DMS53 (cell line): ENCODE measurements around the gene TMPRSS2.

Experiments used
- DNase-seq: peaks from one replicate; lab custom pipeline; 2025; lab: John Stamatoyannopoulos, UW

TMPRSS2 gene

DNA sequence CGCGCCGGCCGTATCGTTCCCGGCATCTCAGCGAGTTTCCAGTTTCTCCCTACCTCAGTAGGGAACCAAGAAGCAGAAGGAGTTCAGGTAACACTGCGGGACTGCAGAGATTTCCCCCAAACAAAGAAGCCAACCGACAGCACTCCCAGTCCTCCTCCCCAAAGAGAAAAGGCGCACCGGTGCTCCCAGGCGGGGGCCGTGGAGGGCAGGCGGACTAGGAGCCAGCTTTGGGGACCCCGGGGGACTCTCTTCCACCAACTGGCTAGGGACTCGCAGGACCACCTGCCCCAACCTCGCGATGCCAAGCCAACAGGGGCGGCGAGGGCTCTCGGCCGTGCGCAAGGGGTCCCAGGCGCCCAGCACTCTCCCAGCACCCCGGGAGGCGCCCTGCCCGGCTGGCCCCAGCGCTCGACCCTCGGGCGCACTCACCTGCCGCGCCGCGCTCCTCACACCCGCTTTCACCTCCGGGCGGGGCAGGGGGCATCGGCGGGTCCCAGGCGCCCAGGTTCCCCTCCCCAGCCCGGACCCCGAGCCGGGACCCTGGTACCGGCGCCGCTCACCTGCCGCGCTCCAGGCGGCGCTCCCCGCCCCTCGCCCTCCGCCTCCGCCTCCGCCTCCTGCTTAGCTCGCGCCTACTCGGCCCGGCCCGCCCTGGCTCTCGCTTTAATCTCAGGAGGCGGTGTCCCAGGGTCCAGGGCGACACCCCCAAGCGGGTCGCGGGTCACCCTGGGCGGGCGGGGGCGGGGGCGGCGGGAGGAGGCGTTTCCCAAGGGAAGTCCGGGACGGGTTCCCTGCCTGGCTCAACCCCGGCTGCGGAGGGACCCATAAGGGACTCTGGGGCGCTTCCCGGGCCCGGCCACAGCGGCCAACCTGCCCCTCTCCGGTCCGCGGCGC, at the start of gene TMPRSS2:
TSS of gene TMPRSS2 (minus strand) at position 638 of the 894 bp plus-strand sequence. CDS start 10,025 bp downstream, outside the sequence.
- peak; percentile 64 for DNase-seq

DNA sequence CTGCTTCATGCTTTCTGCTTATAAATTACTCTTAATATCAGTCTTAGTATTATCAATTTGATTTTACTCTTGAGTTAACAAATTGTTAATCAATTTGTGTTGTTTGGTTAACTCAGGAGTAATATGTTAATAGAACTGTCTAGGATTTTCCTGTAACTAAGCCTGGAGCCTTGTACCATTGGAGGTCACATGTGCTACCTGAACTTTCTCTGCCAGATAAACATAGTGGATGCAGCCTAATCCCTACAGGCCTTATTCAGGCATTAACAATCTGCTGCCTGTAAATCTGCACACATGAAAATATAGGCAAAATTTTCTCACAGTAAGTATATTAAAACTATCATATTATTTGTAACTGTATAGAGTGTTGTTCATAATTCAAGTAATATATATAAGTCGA, 47.1 kb upstream of the TMPRSS2 start:
- DNase-seq: no peak

DNA sequence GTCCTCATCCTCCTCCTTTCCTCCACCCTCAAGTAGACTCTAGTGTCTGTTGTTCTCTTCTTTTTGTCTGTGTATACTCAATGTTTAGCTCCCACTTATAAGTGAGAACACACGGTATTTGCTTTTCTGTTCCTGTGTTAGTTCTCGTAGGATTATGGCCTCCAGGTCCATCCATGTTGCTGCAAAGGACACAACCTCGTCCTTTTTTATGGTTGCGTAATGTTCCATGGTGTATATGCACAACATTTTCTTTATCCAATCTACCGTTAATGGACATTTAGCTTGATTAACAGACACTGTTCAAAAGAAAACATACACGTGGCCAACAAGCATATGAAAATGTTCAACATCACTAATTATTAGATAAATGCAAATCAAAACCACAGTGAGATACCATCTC, 44.3 kb upstream of the TMPRSS2 start:
- DNase-seq: no peak

DNA sequence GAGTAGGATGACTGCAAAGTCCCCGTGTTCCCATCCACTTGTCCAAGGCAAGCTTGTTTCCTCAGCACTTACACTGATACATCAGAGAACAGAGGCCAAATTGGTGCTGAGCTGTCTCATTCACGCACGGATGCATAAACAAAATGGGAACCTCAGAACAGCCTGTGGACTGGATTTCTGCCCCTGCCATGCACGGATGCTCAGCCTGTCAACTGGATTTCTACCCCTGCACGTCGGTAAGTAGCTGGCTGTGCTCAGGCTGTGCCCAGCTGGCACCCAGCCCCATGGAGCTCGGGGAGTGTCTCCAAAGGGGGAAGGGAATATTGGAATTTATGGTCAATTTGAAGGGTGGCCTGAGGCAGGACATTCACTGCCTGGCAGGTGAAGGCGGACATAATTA, 40.8 kb upstream of the TMPRSS2 start:
- peak; percentile 23 for DNase-seq

DNA sequence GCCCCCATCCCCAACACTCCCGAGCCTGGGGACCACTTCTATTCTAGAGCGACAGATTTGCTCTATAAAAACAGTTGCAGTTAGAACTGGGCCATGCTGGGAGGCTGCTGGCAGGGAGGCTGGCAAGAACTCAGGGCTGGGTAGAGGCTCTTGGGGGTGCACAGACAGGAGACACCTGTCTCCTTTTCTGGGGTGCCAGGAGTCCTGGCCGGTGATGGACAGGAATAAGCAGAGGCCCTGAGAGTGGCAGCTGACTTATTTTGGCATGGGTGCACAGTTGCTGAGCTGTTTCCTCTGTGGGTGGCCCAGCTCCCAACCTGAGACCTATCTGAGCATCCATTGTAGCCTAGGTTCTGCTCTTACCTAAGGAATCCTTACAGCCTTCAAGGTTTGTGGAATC, 39.2 kb upstream of the TMPRSS2 start:
- DNase-seq: no peak

DNA sequence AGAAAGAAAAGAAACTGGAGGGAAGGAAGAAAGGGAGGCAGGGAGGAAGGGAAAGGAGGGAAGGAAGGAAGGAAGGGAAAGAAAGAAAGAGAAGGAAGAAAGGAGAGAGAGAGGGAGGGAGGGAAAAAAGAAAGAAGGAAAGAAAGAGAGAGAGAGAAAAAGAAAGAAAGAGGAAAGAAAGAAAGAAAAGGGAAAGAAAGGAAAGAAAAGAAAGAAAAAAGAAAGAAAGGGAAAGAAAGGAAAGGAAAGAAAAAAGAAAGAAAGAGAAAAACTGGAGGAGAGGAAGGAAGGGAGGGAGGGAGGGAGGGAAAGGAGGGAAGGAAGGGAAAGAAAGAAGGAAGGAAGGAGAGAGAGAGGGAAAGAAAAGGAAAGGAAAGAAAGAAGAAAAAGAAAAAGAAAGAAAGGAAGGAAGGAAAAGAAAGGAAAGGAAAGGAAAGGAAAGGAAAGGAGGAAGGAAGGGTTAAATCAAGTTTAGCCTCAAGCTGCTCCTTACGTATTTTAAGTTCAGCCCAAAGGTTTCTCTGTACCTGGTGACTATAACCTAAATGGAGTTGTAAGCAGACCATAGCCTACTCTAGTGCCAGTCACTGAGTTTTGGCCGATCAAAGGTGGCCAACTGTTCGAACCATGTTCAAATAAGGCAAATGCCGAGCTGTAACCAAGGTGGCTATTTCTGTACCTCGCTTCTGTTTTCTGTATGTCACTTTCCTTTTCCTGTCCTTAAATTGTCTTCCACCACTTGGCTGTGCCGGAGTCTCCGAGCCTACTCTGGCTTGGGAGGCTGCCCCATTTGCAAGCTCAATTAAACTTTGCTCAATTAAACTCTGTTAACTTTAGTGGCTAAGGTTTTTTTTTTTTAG, 37.8 kb upstream of the TMPRSS2 start:
- no peak for DNase-seq

DNA sequence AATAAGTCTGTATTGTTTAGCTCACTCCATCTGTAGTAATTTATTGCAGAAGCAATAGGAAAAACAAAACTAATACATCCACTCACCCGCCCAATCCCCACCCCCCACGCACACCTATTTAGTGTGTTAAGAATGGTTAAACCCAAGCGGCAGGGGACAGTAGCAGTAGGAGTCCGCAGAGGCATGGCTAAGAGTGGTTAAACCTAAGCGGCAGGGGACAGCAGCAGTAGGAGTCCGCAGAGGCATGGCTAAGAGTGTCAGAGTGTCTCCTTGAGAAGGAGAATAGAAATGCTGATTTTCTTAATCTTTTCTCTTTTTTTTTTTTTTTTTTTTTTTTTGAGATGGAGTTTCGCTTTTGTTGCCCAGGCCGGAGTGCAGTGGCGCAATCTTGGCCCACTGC, 34.8 kb upstream of the TMPRSS2 start:
- DNase-seq: no peak

DNA sequence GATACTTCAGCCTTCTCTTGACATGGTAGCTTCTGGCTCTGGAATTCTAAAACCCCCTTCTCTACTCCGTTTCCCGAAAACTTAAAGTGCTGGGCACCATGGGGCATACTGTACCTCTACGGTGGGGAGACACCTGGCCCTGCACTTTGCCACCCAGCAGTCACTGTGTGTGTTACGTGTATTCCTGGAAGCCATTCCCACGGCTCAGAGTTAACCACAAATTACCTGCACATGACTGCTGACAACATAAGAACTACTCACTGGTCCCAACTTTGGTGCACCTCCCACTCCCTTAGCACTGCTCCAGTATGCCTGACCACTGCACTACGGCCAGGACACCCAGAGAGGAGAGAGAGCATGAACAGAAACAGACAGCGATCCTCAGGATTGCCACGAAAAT, 29.4 kb upstream of the TMPRSS2 start:
- no peak for DNase-seq

DNA sequence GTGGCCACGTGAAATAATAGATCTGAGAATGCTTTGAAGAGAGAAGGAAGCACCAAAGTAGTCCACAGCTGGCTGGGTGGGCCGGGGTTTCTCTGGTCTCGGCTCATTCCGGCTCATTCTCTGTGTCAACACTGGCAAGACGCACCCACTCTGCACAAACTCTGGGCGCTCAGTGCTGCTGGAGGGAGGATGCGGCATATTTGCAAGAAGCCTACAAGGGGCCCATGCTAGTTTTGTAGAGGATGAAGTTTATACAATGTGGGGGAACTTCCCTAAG, 28.8 kb upstream of the TMPRSS2 start:
- DNase-seq: no peak

DNA sequence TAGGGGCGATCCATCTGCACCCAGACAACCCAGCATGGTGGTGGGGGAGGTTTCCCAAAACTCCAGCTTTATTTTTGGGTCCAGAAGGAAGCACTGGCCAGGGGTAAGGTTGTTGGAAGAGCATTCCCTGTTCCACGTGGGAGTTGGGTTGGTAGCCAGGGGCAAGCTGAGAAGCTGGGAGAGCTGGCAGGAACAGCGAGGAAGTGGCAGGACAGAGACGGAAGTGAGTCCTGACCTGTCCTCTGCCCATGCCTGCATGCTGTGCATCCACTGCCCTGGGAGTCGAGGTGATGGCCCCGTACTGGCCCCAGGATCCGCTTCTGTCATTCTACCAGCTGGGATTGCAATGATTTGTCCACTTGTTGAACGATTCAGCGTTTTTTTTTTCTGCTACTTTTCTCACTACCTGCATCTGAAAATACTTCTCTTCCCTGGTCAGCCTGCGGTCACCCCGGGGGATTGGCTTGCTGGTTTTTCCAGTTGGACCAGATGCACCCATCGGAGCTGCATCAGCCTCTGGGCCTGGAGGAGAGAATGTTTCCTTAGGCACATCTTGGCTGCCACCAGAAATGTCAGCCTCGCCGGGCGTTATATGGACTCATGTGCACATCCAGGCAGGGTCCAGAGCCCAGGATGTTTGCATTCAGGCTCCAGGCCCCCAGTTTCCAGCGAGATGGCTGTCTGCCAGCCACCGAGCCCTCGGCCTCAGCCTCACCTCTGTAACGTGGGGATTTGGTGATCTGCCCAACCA, 28.3 kb upstream of the TMPRSS2 start:
- DNase-seq: peak; percentile 36

DNA sequence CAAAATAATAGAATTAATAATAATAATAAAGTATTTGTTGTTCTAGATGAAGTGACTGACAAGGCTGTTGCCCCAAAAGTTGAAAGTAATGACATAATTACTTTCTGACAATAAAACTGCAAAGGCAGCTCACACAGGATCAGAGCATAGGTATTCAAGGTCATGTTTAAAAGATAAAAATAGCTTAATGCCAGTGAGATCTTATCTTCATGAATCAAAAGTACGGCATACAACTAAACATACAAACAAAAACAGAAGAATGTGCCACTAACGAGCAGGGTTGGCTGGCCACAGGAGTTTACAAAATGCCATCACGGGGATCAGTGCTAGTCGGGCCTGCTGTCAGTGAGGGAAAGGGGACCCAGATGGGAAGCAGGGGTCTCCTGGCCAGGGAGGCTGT, 22.4 kb upstream of the TMPRSS2 start:
- DNase-seq: no peak

DNA sequence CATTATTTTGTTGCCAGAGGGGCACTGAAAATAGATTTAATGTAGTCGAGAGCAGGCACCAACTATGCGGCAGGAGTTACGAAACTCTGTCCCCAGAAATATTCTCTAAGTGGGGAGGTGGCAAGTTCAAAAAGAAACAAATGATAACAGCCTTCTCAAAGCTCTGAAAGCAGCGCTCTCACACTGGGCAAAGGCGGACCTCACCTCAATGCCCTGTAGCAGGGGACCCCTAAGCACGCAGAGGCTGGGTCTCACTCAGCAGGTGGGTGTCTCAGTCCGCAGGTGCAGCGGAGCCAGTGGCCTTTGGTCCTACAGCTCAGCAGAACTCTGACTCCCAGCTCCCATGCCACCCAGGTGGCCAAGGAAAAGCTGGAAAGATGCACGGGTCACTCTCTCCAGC, 21.8 kb upstream of the TMPRSS2 start:
- DNase-seq: no peak

DNA sequence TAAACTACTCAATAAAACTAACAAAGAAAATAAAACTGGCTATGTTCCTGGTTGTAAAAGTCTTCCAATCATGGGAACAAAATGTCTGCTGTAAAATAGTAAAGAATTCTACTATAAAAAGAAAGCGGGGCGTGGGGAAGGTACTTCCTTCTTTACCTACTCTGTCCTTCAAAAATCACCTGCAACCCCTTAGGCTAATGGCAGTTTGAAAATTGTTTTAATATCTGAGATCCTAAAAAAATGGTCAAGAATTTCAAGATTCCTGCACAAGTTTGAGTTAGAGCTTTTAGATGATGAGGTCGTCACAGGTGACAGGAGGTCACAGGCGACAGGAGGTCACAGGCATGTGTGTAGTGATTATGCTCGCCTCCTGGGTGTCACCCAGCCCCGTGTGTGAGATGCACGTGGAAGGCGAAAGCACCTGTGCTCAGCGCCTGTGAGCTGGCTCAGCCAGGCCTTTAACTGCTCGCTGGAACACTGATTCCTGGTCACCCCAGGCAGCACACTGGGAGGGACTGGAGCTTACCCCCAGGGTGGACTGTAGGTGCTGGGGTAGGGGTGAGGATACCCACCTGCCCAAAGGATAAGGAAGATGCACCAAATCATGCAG, 18.6 kb upstream of the TMPRSS2 start:
- DNase-seq: no peak

DNA sequence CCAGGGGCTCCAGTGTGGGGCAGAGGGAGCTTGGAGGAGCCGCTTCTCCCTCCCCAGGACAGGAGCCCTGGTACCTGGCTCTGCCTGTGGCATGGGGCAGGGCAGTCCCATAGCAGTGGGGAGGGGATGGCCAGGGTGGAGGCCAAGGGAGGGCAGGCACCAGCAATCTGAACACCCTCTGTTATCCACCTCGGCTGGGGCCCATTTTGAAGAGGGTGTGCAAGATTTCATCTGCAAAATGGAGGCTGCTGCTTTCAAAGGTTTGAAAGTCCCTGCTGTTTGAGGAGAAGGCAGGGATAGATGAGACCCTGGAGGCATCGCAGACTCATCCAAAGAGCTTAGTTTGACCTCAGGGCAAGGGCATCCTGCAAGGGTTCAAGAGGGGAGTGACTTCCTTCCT, 15.2 kb upstream of the TMPRSS2 start:
- DNase-seq: no peak

DNA sequence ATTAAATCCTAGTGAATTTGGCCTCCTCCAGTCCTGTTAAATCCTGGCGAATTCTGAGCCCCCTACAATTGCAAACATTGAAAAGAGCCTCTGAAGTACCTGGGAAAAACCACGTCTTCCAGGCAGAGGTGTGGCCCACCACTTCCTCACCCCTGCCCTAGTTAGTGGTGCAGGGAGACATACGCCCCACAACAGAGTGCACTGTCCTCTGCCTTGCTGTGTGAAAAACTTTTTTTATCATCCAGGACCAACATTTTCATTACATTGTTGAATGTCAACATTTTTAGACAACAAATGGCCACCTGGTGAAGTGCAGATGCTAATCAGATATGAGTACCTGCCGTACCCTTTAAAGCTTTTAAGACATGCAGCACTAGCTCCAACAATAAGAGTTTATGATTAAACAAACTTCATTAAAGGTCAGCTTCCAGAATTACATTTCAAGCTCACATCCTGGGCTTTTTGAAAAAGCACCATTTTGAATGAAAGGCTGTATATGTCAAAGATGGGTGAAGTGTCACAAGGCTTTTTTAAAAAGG, 13.6 kb upstream of the TMPRSS2 start:
- DNase-seq: no peak

DNA sequence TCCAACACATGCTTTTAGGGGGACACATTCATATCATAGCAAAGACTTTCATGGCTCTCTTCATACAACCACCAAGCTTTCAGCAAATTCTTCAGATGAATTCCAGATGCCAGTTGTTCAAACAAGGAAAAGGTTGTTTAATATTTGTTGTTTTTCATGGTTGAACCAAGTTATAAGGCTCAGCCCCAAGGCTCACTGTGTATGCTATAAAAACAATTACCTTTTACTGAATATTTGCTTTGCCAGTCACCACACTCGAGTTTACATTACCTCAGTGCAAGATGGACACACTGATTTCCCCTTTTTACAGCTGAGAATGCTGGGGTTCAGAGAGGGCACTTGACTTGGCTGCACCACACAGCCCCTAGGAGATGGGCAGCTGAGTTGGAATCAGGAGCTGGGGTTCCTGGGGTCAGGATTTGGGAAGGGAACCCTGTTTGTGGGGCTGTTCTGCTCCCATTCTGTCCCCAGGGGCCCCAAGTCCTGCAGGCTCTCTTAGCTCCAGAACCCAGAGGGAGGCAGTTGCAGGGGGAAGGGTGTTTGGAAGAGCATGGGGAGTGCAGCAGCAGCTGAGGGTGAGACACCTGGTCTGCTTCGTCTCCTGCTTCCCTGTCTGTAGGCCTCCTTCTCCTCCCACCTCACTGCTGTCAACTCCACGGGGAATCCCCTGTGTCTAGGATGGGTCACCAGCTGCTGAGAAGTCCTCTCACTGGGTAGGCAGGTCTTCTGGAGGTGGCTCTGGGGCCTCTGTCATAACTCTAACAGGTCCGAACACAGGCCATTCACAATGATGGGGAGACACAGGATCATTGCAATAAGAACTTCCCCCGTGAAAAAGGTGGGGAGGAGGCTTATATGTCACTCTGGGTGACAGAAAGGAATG, 12.8 kb upstream of the TMPRSS2 start:
- peak; percentile 71 for DNase-seq

DNA sequence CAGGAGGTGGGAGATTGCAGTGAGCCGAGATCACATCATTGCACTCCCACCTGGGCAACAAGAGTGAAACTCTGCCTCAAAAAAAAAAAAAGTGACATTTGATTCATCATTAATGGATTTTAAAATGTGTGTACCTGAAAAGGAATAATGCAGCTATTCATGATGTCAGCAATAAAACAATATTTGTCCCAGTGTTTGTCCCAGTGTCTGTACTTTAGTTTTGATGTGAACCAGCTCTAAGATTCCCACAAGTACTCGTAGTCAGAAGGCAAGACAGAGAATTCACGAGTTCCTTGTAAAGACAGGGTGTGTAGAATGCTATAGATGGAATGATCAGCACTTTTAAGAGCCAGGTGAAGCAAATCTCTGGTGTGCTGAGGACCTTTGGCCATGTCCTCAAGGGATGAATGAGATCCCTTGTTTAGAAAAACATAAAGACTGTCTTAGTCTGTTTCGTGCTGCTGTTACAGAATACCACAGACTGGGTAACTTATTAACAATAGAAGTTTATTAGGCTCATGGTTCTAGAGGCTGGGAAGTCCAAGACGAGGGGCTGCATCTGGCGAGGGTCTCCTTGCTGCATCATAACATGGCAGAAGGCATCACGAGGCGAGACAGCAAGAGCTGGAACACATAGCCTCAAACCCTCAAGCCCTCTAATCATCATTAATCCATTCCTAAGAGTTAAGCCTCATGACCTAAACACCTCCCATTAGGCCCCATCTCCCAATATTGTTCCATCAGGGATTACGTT, 12.0 kb upstream of the TMPRSS2 start:
- DNase-seq: no peak

DNA sequence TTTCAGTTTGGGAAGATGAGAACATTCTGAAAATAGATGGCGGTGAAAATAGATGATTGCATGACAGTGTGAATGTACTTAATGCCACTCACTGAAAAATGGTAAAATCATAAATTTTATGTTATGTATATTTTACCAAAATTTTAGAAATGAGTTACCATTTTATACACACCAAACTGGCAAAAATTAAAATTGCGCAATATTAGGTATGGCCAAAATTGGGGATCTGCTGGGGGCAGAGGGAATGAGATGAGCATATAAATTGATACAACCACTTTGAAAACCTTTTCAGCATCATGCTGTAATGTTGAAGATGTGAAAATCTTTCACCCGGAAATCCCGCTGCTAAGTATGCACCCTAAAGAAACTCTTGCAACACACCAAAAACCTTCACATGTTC, 10.8 kb upstream of the TMPRSS2 start:
- DNase-seq: no peak

DNA sequence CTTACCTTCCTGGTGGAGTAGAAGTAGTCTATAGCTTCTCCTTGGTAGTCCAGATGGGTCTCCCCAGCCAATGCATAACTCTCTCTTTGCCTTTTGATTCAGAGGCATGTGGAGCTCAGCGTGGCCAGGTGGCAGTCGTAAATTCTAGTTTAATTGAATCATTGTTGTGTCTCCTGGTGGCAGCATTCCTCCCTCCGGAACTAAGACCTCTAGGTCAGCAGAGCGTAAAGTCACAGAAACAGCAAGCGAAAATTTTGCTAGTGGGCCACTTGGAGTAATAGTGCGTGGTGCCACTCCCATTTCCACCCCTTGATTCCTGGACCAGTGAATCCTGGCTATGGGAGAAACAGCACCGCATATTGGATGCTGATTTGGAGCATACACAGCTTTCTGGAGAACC, 3.9 kb upstream of the TMPRSS2 start:
- no peak for DNase-seq

DNA sequence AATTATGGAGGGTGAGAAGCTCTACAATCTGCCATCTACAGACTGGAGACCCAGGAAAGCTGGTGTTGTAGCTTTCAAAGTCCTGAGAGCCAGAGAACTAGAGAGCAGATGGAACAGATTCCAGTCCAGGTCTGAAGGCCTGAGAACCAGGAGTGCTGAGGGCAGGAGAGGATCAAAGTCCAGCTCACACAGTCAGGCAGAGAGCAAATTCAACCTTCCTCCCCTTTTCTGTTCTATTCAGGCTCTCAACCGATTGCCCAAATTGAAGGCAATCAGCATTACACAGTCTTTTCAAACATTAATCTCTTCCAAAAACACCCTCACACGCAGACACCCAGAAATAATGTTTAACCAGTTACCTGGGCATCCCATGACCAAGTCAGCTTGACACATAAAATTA, 2.5 kb upstream of the TMPRSS2 start:
- peak; percentile 50 for DNase-seq
